ENCODE data around the gene MYH8. TPM values are rescaled to one million over a fixed set of nuclear protein-coding genes. Genes with fewer than 3 reads are reported as not detected.

MYH8 gene
- total and polyA plus RNA-seq, 2 of the 13 experiments (the other 11 are each of a cell fraction or from before 2014, with no cell fraction given): not detected

- TF ChIP-seq TBX2 (CRISPR knock-in tag; IDR thresholded peaks at IDR 0.05; ENCODE audit: borderline replicate concordance) (peak; percentile 78), ZNF317 (CRISPR knock-in tag; IDR thresholded peaks at IDR 0.05) (0 out of 2 replicates have a peak, but pooled peaks have one; percentile 48), ZNF761 (CRISPR knock-in tag; conservative IDR thresholded peaks at IDR 0.05) (no peak), ZNF816 (CRISPR knock-in tag; IDR thresholded peaks at IDR 0.05; ENCODE audit: borderline replicate concordance) (no peak), NR2F2 (IDR thresholded peaks at IDR 0.05; ENCODE audit: borderline replicate concordance, low read depth) (peak; percentile 35; the same call in 1 of the 2 replicates), ZBTB42 (CRISPR knock-in tag; IDR thresholded peaks at IDR 0.05) (no peak), BHLHE40 (IDR thresholded peaks at IDR 0.05; ENCODE audit: low read length) (no peak), TEAD3 (CRISPR knock-in tag; optimal IDR thresholded peaks at IDR 0.05; ENCODE audit: borderline replicate concordance) (peak; percentile 52), FOXO1 (CRISPR knock-in tag; IDR thresholded peaks at IDR 0.05) (peak; percentile 51; the same call in 1 of the 2 replicates), IRF1 (CRISPR knock-in tag; IDR thresholded peaks at IDR 0.05; ENCODE audit: low read depth) (no peak), FOXA3 (CRISPR knock-in tag; IDR thresholded peaks at IDR 0.05) (peak; percentile 61), NR2F6 (IDR thresholded peaks at IDR 0.05) (0 out of 2 replicates have a peak, but pooled peaks have one; percentile 28), NR2F6 (CRISPR knock-in tag; IDR thresholded peaks at IDR 0.05) (peak; percentile 22; the same call in 1 of the 2 replicates), RFXAP (CRISPR knock-in tag; IDR thresholded peaks at IDR 0.05; ENCODE audit: borderline replicate concordance) (no peak), HNF1A (IDR thresholded peaks at IDR 0.05; ENCODE audit: low read depth) (peak; percentile 66), HNF1A (CRISPR knock-in tag; IDR thresholded peaks at IDR 0.05; ENCODE audit: borderline replicate concordance) (peak; percentile 80; the same call in 1 of the 2 replicates), MYNN (CRISPR knock-in tag; IDR thresholded peaks at IDR 0.05; ENCODE audit: low read depth) (no peak), HOXA5 (CRISPR knock-in tag; IDR thresholded peaks at IDR 0.05) (0 out of 2 replicates have a peak, but pooled peaks have one; percentile 46), HDAC1 (CRISPR knock-in tag; IDR thresholded peaks at IDR 0.05) (no peak), ZNF773 (CRISPR knock-in tag; IDR thresholded peaks at IDR 0.05; ENCODE audit: borderline replicate concordance) (no peak), ZNF44 (CRISPR knock-in tag; IDR thresholded peaks at IDR 0.05) (no peak), DPF2 (CRISPR knock-in tag; IDR thresholded peaks at IDR 0.05; ENCODE audit: borderline replicate concordance, low read depth) (0 out of 2 replicates have a peak, but pooled peaks have one; percentile 27), FOXJ3 (CRISPR knock-in tag; IDR thresholded peaks at IDR 0.05; ENCODE audit: borderline replicate concordance) (0 out of 2 replicates have a peak, but pooled peaks have one; percentile 55), PITX1 (CRISPR knock-in tag; IDR thresholded peaks at IDR 0.05) (peak; percentile 61; the same call in 1 of the 2 replicates)
Measured at GRCh38 chr17:10447026-10447931, 25.5 kb upstream of the MYH8 start (continued).

All from HepG2 (cell line).